ACC112 (cell line): ENCODE data around the gene CUEDC1.

Experiments
- H2AFZ ChIP-seq: fragments of 200-600 bp; sonication (generic); one replicate; pipeline ENCODE4 v1.6.0; 2017; ENCODE audit warnings: antibody characterized with exemption, low read length; ENCODE audit not compliant: unreplicated experiment
- H3K27ac ChIP-seq: fragments of 200-600 bp; sonication (generic); 2 replicates; pipeline ENCODE4 v1.5.1; 2014; ENCODE audit warnings: low read depth, mild to moderate bottlenecking, antibody characterized with exemption, low read length, moderate library complexity
- H3K27me3 ChIP-seq: fragments of 200-600 bp; sonication (generic); 2 replicates; pipeline ENCODE4 v1.6.1; 2014; ENCODE audit warnings: mild to moderate bottlenecking, antibody characterized with exemption, low read length, moderate library complexity, mixed read lengths; ENCODE audit not compliant: insufficient read depth
- H3K36me3 ChIP-seq: fragments of 200-600 bp; sonication (generic); 2 replicates; pipeline ENCODE4 v1.6.1; 2016; ENCODE audit warnings: mild to moderate bottlenecking, antibody characterized with exemption, low read length, moderate library complexity, mixed read lengths; ENCODE audit not compliant: insufficient read depth
- H3K4me1 ChIP-seq: fragments of 200-600 bp; sonication (generic); one replicate; pipeline ENCODE4 v1.6.1; 2016; ENCODE audit warnings: low read length, mixed read lengths; ENCODE audit not compliant: insufficient read depth, unreplicated experiment, control insufficient read depth
- H3K4me3 ChIP-seq: fragments of 200-600 bp; sonication (generic); 2 replicates; pipeline ENCODE4 v1.5.1; 2014; ENCODE audit warnings: mild to moderate bottlenecking, low read depth, low read length
- H3K79me2 ChIP-seq: fragments of 200-600 bp; sonication (generic); one replicate; pipeline ENCODE4 v1.6.0; 2016; ENCODE audit warnings: low read length; ENCODE audit not compliant: control insufficient read depth, unreplicated experiment, insufficient read depth

CUEDC1 gene

GRCh38 chr17:57955183-57955931 is at the start of gene CUEDC1:
Gene CUEDC1 (minus strand): TSS chr17:57955412. CDS start chr17:57885564, 69,848 bp downstream.
- Histone ChIP-seq H2AFZ (peak within 1 kb of the TSS; percentile 75), H3K27ac (peak within 1 kb of the TSS; percentile 62), H3K27me3 (no peaks in the 10 kb centered on the region), H3K4me1 (peaks cover 42% of the 10 kb centered on the region), H3K79me2 (peaks cover 45% of the 10 kb centered on the region), H3K36me3 (no peaks in the 10 kb centered on the region), H3K4me3 (peak within 1 kb of the TSS; percentile 90)

- Histone ChIP-seq H3K27ac (no peak overlapping the region), H3K79me2 (peaks cover 60% of the 10 kb centered on the region), H3K36me3 (peaks cover 62% of the 10 kb centered on the region), H2AFZ (no peak overlapping the region), H3K4me1 (peaks cover 47% of the 10 kb centered on the region), H3K4me3 (peak overlapping the region; percentile 89), H3K27me3 (no peaks in the 10 kb centered on the region)
Observed at GRCh38 chr17:58004060-58004459, 48.8 kb upstream of the CUEDC1 start.

GRCh38 chr17:58002973-58003372 is 47.8 kb upstream of the CUEDC1 start:
- Histone ChIP-seq H3K27ac (no peak overlapping the region), H2AFZ (no peak overlapping the region), H3K79me2 (peaks cover 66% of the 10 kb centered on the region), H3K4me1 (peaks cover 47% of the 10 kb centered on the region), H3K4me3 (peak overlapping the region; percentile 89), H3K36me3 (peaks cover 69% of the 10 kb centered on the region), H3K27me3 (no peaks in the 10 kb centered on the region)

GRCh38 chr17:58002154-58002948 is 47.1 kb upstream of the CUEDC1 start:
- Histone ChIP-seq H3K4me1 (peaks cover 47% of the 10 kb centered on the region), H3K79me2 (peaks cover 65% of the 10 kb centered on the region), H3K36me3 (peaks cover 73% of the 10 kb centered on the region), H2AFZ (no peak overlapping the region), H3K4me3 (peak overlapping the region; percentile 89), H3K27me3 (no peaks in the 10 kb centered on the region), H3K27ac (peak overlapping the region; percentile 14; the same call in 1 of the 2 replicates)

- Histone ChIP-seq H3K27me3 (no peaks in the 10 kb centered on the region), H3K27ac (peak overlapping the region; percentile 14; the same call in 1 of the 2 replicates), H3K36me3 (peaks cover 75% of the 10 kb centered on the region), H3K4me3 (no peak overlapping the region; the same call in 1 of the 2 replicates), H3K79me2 (peaks cover 60% of the 10 kb centered on the region), H3K4me1 (peaks cover 47% of the 10 kb centered on the region), H2AFZ (no peak overlapping the region)
Observed at GRCh38 chr17:58001461-58002124, 46.4 kb upstream of the CUEDC1 start.

GRCh38 chr17:57999496-58000017 is 44.3 kb upstream of the CUEDC1 start:
- Histone ChIP-seq H3K4me1 (peaks cover 42% of the 10 kb centered on the region), H3K4me3 (no peak overlapping the region), H3K36me3 (peaks cover 59% of the 10 kb centered on the region), H3K79me2 (peaks cover 40% of the 10 kb centered on the region), H2AFZ (no peak overlapping the region), H3K27ac (no peak overlapping the region), H3K27me3 (no peaks in the 10 kb centered on the region)

GRCh38 chr17:57999010-57999495 is 43.8 kb upstream of the CUEDC1 start:
- no peak overlapping the region for H3K27ac ChIP-seq
- no peak overlapping the region for H3K4me3 ChIP-seq
- H3K27me3 ChIP-seq, result no peaks in the 10 kb centered on the region
- H3K79me2 ChIP-seq, result peaks cover 35% of the 10 kb centered on the region
- peaks cover 54% of the 10 kb centered on the region for H3K36me3 ChIP-seq
- H3K4me1 ChIP-seq, result peaks cover 37% of the 10 kb centered on the region
- no peak overlapping the region for H2AFZ ChIP-seq

GRCh38 chr17:57997085-57997809 is 42.0 kb upstream of the CUEDC1 start:
- Histone ChIP-seq H2AFZ (no peak overlapping the region), H3K27ac (no peak overlapping the region), H3K36me3 (peaks cover 36% of the 10 kb centered on the region), H3K79me2 (peaks cover 17% of the 10 kb centered on the region), H3K4me1 (peaks cover 19% of the 10 kb centered on the region), H3K27me3 (no peaks in the 10 kb centered on the region), H3K4me3 (no peak overlapping the region)

GRCh38 chr17:57995076-57995956 is 40.1 kb upstream of the CUEDC1 start:
- Histone ChIP-seq H3K4me1 (peaks cover 1% of the 10 kb centered on the region), H3K27me3 (no peaks in the 10 kb centered on the region), H3K4me3 (no peak overlapping the region), H2AFZ (no peak overlapping the region), H3K36me3 (peaks cover 22% of the 10 kb centered on the region; the same call in 1 of the 2 replicates), H3K79me2 (peaks cover 9% of the 10 kb centered on the region), H3K27ac (no peak overlapping the region)
